ENCODE measurements around the gene ATP5PO. TPM values are rescaled to one million over a fixed set of nuclear protein-coding genes. Genes with fewer than 3 reads are reported as not detected.

ATP5PO gene
- total RNA-seq, 1 donor from 2014 or later, result 309 TPM

DNA sequence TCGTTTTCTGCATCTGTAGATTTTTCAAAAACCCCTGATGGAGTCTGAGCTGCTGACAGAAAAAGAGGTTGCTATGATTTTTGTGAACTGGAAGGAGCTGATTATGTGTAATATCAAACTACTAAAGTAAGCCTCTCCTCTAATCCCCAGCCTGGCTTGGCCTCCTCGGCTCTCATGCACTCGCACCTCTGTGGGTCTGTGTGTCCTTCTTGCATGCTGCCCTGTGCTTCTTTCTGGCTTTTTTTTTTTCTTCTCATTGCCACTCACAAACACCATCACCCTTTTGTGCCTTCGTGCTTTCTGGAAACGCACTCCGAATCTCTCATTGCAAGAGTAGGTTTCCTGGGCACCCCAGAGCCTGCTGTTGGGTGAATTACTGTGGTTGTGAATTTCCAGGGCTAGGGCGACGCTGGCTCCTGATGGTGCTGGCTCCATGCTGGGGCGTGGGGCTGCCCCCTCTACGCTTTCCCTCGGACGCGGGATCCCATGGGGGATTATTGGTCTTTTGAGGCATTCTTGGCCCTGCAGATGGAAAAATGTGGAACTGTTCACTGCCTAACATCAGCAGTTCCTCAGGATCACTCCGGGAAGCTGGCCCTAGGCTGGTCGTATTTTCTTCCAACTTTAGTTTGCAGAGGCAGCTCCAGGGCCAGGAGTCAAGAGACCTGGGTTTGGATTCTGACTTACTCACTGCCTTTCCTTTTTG is 56.8 kb downstream of the ATP5PO start:
- peak overlapping the region; percentile 56 for H3K4me2 ChIP-seq
- H3K4me3 Mint-ChIP-seq, result no peak overlapping the region
- H2AFZ ChIP-seq (replicated peaks), result peak overlapping the region; percentile 76
- peaks cover 10% of the 10 kb centered on the region for H3K27me3 Mint-ChIP-seq (ENCODE audit: insufficient read depth, low read depth)
- no peaks in the 10 kb centered on the region for H3K36me3 ChIP-seq
- H3K79me2 ChIP-seq (ENCODE audit: low read depth), result no peaks in the 10 kb centered on the region
- peaks cover 17% of the 10 kb centered on the region for H3K4me1 Mint-ChIP-seq
- no peak overlapping the region for H3K4me3 ChIP-seq
- H3K27me3 ChIP-seq, result no peaks in the 10 kb centered on the region
- H3K36me3 Mint-ChIP-seq, result peaks cover 2% of the 10 kb centered on the region
- no peaks in the 10 kb centered on the region for H3K9me3 Mint-ChIP-seq
- no peaks in the 10 kb centered on the region for H3F3A ChIP-seq (ENCODE audit: low read depth)
- no peak overlapping the region for H3K9ac ChIP-seq
- no peak for TF ChIP-seq EZH2 (IDR thresholded peaks at IDR 0.05)
- TF ChIP-seq EZH2phosphoT487 (IDR thresholded peaks at IDR 0.05), result no peak
- DNase-seq (ENCODE audit: low spot score), result no peak
- peaks cover 14% of the 10 kb centered on the region for H3K4me1 ChIP-seq
- H3K27ac ChIP-seq, result no peak overlapping the region
- H3K9me3 ChIP-seq (ENCODE audit: low read depth), result no peaks in the 10 kb centered on the region
- H3K27ac Mint-ChIP-seq, result peak overlapping the region; percentile 94
- no peaks in the 10 kb centered on the region for H4K20me1 ChIP-seq (ENCODE audit: low read depth)

DNA sequence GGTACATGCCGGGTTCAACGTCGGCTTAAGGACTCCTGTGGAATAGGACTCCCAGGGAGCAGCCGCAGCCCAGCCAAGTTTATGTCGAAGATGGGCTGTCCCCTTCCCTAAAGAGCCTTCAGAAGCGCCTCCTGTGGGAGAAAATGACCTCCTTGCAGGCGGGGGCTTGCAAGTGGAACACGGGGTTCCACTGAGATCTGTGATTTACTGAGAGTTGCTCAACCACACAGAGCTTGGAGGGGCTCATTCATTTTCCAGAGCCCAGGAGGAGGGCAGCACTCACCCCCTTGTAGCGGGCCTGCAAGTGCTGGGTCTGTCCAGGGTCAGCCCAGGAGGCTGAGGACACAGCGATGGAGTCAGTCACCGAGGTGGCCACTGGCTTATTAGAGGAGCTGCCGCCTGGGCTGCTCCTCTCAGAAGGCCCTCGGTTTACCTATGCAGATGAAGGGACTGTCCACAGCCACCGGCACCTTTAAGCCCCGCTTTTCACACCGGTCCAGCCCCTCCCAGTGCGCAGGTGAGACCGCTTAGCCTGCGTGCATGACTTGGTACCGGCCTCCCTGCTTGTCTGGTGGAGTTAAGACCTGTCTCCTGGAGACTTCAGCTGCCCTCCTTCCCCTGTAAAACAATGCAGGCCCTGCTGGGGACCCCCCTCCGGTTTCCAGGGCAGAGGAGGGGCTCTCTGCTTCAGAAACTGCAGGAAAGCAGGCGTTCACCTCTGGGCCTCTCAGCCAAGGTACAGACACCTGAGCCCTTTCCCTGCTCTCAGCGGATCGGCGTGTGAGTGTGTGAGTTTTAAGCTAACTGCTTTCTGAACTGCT is 57.5 kb downstream of the ATP5PO start:
- Histone ChIP-seq H3F3A (ENCODE audit: low read depth) (no peaks in the 10 kb centered on the region), H2AFZ (replicated peaks) (peak overlapping the region; percentile 76), H3K9me3 (ENCODE audit: low read depth) (no peaks in the 10 kb centered on the region), H3K27ac (no peak overlapping the region), H3K27me3 (no peaks in the 10 kb centered on the region), H3K36me3 (no peaks in the 10 kb centered on the region), H3K9ac (no peak overlapping the region), H3K4me1 (peaks cover 14% of the 10 kb centered on the region), H4K20me1 (ENCODE audit: low read depth) (no peaks in the 10 kb centered on the region), H3K4me3 (no peak overlapping the region), H3K4me2 (peak overlapping the region; percentile 56), H3K79me2 (ENCODE audit: low read depth) (no peaks in the 10 kb centered on the region)
- DNase-seq (ENCODE audit: low spot score), result peak; percentile 14
- Mint-ChIP-seq H3K27me3 (ENCODE audit: insufficient read depth, low read depth) (peaks cover 10% of the 10 kb centered on the region), H3K4me1 (peaks cover 17% of the 10 kb centered on the region), H3K27ac (peak overlapping the region; percentile 94), H3K4me3 (no peak overlapping the region), H3K36me3 (peaks cover 2% of the 10 kb centered on the region), H3K9me3 (no peaks in the 10 kb centered on the region)
- TF ChIP-seq EZH2 (IDR thresholded peaks at IDR 0.05) (no peak), EZH2phosphoT487 (IDR thresholded peaks at IDR 0.05) (no peak)
- TF ChIP-seq, protein P1, sequence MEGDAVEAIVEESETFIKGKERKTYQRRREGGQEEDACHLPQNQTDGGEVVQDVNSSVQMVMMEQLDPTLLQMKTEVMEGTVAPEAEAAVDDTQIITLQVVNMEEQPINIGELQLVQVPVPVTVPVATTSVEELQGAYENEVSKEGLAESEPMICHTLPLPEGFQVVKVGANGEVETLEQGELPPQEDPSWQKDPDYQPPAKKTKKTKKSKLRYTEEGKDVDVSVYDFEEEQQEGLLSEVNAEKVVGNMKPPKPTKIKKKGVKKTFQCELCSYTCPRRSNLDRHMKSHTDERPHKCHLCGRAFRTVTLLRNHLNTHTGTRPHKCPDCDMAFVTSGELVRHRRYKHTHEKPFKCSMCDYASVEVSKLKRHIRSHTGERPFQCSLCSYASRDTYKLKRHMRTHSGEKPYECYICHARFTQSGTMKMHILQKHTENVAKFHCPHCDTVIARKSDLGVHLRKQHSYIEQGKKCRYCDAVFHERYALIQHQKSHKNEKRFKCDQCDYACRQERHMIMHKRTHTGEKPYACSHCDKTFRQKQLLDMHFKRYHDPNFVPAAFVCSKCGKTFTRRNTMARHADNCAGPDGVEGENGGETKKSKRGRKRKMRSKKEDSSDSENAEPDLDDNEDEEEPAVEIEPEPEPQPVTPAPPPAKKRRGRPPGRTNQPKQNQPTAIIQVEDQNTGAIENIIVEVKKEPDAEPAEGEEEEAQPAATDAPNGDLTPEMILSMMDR (IDR thresholded peaks at IDR 0.05), result no peak

DNA sequence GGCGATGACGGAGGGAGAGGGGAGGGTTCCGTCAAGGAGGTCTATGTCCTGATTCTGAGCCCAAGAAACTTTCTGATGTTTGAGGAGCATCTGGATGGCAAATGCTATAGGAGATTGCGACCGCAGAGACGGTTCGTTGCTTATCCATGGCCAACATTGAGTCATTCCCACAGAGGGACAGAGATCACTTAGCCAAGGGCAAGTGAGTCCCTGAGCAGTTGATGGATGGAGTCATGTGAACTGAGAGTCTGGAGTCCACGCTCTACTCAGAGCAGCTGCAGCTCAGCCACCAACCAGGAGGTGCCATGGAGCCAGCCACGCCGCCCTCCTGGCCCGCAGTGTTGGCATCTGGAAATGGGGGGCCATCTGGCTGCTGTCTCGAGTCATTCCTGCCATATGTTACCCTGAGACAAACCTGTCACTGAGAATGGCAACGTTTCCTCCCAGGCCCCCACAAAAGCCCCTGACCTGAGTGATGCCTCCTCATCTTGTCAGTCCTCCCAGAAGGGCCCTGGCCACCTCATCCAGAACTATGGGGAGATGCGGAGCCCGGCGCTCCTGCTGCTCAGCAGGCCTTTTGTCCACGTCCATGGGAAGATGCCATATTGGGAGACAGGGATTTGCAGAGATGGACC is 58.6 kb downstream of the ATP5PO start:
- H3K4me1 Mint-ChIP-seq, result peaks cover 17% of the 10 kb centered on the region
- H3K36me3 ChIP-seq, result no peaks in the 10 kb centered on the region
- H3K79me2 ChIP-seq (ENCODE audit: low read depth), result no peaks in the 10 kb centered on the region
- no peaks in the 10 kb centered on the region for H4K20me1 ChIP-seq (ENCODE audit: low read depth)
- no peaks in the 10 kb centered on the region for H3K9me3 Mint-ChIP-seq
- H3K9me3 ChIP-seq (ENCODE audit: low read depth), result no peaks in the 10 kb centered on the region
- H3K27me3 Mint-ChIP-seq (ENCODE audit: insufficient read depth, low read depth), result peaks cover 5% of the 10 kb centered on the region
- no peaks in the 10 kb centered on the region for H3K27me3 ChIP-seq
- no peak overlapping the region for H3K27ac ChIP-seq
- H3K4me2 ChIP-seq, result no peak overlapping the region
- H3F3A ChIP-seq (ENCODE audit: low read depth), result no peaks in the 10 kb centered on the region
- TF ChIP-seq EZH2 (IDR thresholded peaks at IDR 0.05), result no peak
- TF ChIP-seq, protein P1 (IDR thresholded peaks at IDR 0.05), result no peak
- TF ChIP-seq EZH2phosphoT487 (IDR thresholded peaks at IDR 0.05), result no peak
- H2AFZ ChIP-seq (replicated peaks), result no peak overlapping the region
- H3K36me3 Mint-ChIP-seq, result peaks cover 2% of the 10 kb centered on the region
- no peak overlapping the region for H3K27ac Mint-ChIP-seq
- H3K4me3 ChIP-seq, result no peak overlapping the region
- H3K4me3 Mint-ChIP-seq, result no peak overlapping the region
- peaks cover 14% of the 10 kb centered on the region for H3K4me1 ChIP-seq
- H3K9ac ChIP-seq, result no peak overlapping the region
- no peak for DNase-seq (ENCODE audit: low spot score)

All from neural progenitor cell (in vitro differentiated cells).